Small intestine (tissue), 7 donors: ENCODE data around the gene PTCH1. TPM values are rescaled to one million over a fixed set of nuclear protein-coding genes. Genes with fewer than 3 reads are reported as not detected.

Source experiments
- DNase-seq, 2 donors: peaks; one replicate each; pipeline versions ENCODE4 v3.0.0 to v3.0.0-alpha.2; 2013
- FAIRE-seq: peaks from 2 replicates; lab custom pipeline; 2012; peaks lifted over from hg19 to GRCh38; lab: Jason Lieb, UNC
- H3K27ac ChIP-seq, 3 donors: one replicate each; pipeline ENCODE4 v1.5.1; 2013; ENCODE audit warnings: low read length in 2 of 3, mild to moderate bottlenecking in 2 of 3, control low read depth in 1 of 3, inconsistent platforms in 1 of 3, low read depth in 1 of 3, moderate library complexity in 1 of 3
- H3K27me3 ChIP-seq, 3 donors: one replicate each; pipeline ENCODE4 v1.6.1; 2013; ENCODE audit warnings: low read length in 3 of 3, inconsistent platforms in 1 of 3; ENCODE audit not compliant: control insufficient read depth in 3 of 3, insufficient read depth in 3 of 3
- H3K36me3 ChIP-seq, 3 donors: one replicate each; pipeline ENCODE4 v1.6.1; 2013; ENCODE audit warnings: low read length in 3 of 3, inconsistent platforms in 1 of 3, low read depth in 1 of 3, mild to moderate bottlenecking in 1 of 3, moderate library complexity in 1 of 3; ENCODE audit not compliant: control insufficient read depth in 3 of 3, insufficient read depth in 2 of 3
- H3K4me1 ChIP-seq, 3 donors: one replicate each; pipeline ENCODE4 v1.6.1; 2013; ENCODE audit warnings: low read length in 2 of 3, inconsistent platforms in 1 of 3, low read depth in 1 of 3, mild to moderate bottlenecking in 1 of 3, moderate library complexity in 1 of 3; ENCODE audit not compliant: control insufficient read depth in 3 of 3, insufficient read depth in 2 of 3
- H3K4me3 ChIP-seq, 3 donors: one replicate each; pipeline ENCODE4 v1.5.1; 2013; ENCODE audit warnings: low read length in 3 of 3, control low read depth in 1 of 3, inconsistent platforms in 1 of 3, low read depth in 1 of 3, mild to moderate bottlenecking in 1 of 3, moderate library complexity in 1 of 3
- H3K9me3 ChIP-seq, 2 donors: one replicate each; pipeline ENCODE4 v1.6.1; 2013; ENCODE audit warnings: low read depth in 1 of 2, low read length in 1 of 2; ENCODE audit not compliant: control insufficient read depth in 2 of 2, insufficient read depth in 1 of 2
- WGBS, 3 donors: extraction: QIAGEN DNeasy Blood & Tissue Kit; methylation state at CpG; one replicate each; pipeline ENCODE4 v1.1.7; 2013; 5-methylcytosine and 5-hydroxymethylcytosine counted together
- polyA plus RNA-seq, 4 donors: library from polyadenylated mRNA; stranded (reverse) in 3 of 4; unstranded in 1 of 4; fragments of 200-250 nt in 3 of 4; fragments of 120-200 nt in 1 of 4; gene quantifications; one replicate each; pipeline versions ENCODE4 v1.2.1 to v1.2.3, GENCODE V29; 2013
- donor health status: healthy with polysubstance abuse.
- donor health status: control.
- donor health status: control.
- donor health status: Bipolar disorder and iron deficiency.
- donor health status: healthy.

Gene PTCH1
- polyA plus RNA-seq, 4 donors, result 2.2 to 25.2 (median 5.8) TPM

DNA sequence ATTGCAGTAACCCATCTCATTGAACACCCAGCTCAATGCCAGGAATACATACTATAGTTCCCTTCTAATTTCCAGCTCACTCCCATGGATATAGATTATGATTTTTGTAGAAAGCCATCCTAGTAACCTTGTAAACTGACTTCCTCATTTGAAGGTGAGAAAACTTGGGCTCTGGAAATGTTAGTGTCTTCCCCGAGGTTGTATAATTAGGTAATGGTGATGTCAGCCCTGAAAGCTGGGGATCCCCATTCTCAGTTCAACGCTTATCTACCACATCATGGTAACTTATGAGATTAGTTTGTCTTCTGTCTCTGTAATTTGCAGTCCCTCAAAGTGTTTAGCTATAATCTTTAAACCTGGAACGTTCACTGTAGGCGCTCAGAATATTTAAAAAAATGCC, 34.6 kb upstream of the PTCH1 start:
- no peaks in the 10 kb centered on the region for H3K36me3 ChIP-seq
- FAIRE-seq, result no peak
- WGBS, 3 donors, result 78 to 83% (median 83%) methylated on average over 4 of the region's 4 CpGs
- no peak for DNase-seq
- H3K27ac ChIP-seq, result no peak overlapping the region
- no peaks in the 10 kb centered on the region for H3K4me1 ChIP-seq
- H3K27me3 ChIP-seq, result peaks cover 0 to 20% (median 3%) of the 10 kb centered on the region in 3 donors
- no peak overlapping the region for H3K4me3 ChIP-seq
- peaks cover 0 to 5% of the 10 kb centered on the region in 2 donors for H3K9me3 ChIP-seq

DNA sequence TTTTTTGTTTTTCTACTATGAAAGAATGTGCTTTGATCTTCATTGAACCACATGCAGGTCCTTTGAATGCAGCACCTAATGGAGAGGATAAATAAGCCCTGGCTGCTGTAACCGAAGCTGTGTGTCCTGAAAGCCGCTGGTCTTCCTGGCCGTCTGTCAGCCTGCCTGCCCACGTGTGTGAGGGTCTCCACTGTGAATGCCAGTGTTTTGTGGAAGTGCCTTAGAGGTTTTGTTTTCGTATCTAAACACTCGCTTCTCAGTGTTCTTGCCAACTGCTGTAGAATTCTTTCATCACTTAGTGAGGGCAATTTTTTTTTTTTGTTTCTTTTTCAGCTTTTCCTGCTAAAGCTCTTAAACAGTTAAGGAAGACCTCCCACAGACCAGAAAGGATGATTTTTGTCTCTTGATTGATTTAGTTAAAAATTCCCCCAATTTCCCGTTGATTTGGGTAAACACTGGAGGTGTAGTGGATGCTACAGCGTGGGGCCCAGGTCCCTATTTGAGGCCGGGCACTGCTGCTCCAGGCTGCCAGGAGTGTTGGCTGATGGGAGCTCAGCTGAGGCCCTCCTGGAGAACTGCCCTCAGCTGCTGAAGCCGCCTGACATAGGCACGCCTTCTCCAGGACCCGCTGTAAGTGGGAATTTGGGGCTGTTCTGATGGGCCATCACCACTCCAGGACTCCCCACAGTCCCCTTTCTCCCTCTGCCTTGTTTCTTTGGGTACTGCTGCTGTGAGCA, 29.2 kb upstream of the PTCH1 start:
- Histone ChIP-seq H3K27me3 (peaks cover 0 to 6% (median 0%) of the 10 kb centered on the region in 3 donors), H3K9me3 (no peaks in the 10 kb centered on the region), H3K4me1 (no peaks in the 10 kb centered on the region), H3K36me3 (no peaks in the 10 kb centered on the region), H3K4me3 (no peak overlapping the region), H3K27ac (no peak overlapping the region)
- WGBS, 3 donors, result 71 to 84% (median 81%) methylated on average over 12 of the region's 12 CpGs
- FAIRE-seq (no peak), DNase-seq (no peak)

DNA sequence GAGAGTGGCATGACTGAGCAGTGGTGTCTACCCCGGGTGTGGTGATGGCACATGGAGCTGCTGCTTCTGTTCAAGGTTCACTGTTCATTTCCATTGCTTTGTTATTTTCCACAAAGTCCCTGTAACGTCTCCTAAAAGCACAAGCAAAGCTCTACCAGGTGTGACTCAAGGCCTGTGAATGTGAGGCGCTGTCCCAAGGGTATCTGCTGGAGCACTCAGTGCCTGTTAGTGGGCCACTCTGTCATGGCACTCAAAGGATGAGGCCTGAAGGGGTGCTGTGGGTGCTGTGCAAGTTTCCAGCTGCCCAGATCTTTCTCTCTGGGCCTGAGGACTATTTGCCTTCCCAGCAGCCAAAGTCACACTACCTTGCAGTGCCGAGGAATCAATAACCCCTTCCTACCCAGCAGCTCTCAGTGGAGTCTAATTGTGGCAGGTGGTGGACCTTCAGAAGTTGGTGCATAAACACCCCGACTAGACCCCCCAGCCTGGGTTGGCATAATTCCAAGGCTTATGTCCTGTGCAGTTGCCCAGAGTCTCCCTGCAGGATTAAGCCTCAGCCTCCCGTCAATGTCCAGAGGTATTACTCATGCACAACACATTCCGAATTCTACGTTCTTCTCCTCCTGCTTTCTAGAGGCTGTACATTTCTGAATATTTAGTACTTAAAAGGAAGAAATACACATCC, 17.4 kb upstream of the PTCH1 start:
- FAIRE-seq, result no peak
- no peaks in the 10 kb centered on the region for H3K9me3 ChIP-seq
- WGBS, 3 donors, result 77 to 81% (median 77%) methylated on average over 8 of the region's 8 CpGs

DNA sequence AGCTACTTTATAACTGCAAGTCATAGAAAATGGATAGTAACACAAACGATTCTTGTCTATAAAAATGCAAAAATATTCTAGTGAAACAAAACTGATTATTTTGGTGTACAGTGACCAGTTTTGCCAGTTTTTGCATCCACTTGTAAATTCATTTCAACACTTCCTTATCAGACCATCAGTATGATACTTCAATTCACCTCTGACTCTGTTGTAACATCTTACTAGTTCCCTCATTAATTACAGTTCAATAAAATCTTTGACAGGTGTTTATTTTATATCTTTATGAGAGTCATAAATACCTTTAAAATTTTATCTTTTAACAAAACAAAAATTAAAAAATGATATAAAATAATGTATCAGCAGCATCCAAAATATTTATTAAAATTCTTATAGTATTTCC, 13.1 kb upstream of the PTCH1 start:
- H3K4me1 ChIP-seq, result no peaks in the 10 kb centered on the region
- no peak overlapping the region for H3K4me3 ChIP-seq
- FAIRE-seq (no peak), DNase-seq (no peak)
- no peak overlapping the region for H3K27ac ChIP-seq
- H3K9me3 ChIP-seq, result no peaks in the 10 kb centered on the region
- peaks cover 0 to 4% (median 3%) of the 10 kb centered on the region in 3 donors for H3K27me3 ChIP-seq
- WGBS, 3 donors, result 50 to 77% (median 67%) methylated on average over 1 of the region's 1 CpG
- H3K36me3 ChIP-seq, result no peaks in the 10 kb centered on the region

More for the DNA sequence above, 17.4 kb upstream of the PTCH1 start:
- Histone ChIP-seq H3K36me3 (no peaks in the 10 kb centered on the region), H3K27ac (no peak overlapping the region), H3K4me3 (no peak overlapping the region), H3K27me3 (peaks cover 0 to 1% (median 0%) of the 10 kb centered on the region in 3 donors), H3K4me1 (no peaks in the 10 kb centered on the region)
- DNase-seq, result no peak

DNA sequence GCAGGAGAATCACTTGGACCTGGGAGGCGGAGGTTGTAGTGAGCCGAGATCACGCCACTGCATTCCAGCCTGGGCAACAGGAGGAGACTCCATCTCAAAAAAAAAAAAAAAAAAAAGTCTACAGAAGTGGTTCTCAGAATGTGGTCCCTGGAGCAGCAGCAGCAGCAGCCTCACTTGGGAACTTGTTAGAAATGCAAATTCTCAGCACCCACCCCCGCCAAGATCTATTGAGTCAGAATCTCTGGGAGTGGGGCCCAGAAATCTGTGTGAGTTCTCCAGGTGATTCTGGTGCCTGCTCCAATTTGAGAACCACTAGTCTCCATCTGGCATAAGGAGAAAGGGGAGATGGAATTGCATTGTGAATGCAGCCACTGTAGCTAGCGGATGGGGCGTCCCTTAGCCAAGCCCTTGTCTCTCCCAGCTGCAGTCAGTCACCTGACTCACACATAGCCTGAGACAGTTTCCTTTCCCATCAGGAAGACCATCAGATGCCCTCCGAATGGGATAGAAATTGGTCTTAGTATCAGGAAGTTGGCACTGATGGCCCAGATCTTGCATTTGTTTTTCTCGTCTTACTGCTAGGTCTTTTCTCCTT, 12.2 kb upstream of the PTCH1 start:
- H3K4me3 ChIP-seq, result no peak overlapping the region
- H3K36me3 ChIP-seq, result no peaks in the 10 kb centered on the region
- H3K4me1 ChIP-seq, result no peaks in the 10 kb centered on the region
- no peak overlapping the region for H3K27ac ChIP-seq
- 82 to 90% (median 84%) methylated on average over 8 of the region's 8 CpGs for WGBS, 3 donors
- no peak for DNase-seq
- H3K27me3 ChIP-seq, result peaks cover 0 to 4% (median 3%) of the 10 kb centered on the region in 3 donors
- no peak for FAIRE-seq
- H3K9me3 ChIP-seq, result no peaks in the 10 kb centered on the region

DNA sequence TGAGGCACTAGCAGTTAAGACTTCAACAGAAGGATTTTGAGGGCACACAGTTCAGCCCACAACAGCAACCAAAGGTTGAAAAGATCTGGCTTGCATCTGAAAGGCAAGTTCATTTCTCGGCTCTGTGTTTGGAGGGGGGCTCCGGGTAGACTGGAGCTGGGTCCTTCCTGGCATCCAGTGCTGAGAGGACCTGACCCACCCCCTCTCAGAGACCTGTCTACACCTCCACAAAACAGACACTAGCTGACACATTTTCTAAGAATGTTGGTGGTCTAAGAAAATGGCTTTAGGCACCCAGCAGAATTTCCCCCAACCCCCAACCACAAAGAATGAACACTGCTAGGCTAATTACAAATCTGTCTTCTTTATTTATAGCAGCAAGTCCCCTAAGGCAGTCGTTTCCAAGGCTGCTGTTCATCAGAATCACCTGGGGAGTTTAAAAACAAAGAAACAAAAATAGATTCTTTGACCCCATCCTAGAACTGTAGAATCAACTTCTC, 6.2 kb upstream of the PTCH1 start:
- no peaks in the 10 kb centered on the region for H3K4me1 ChIP-seq
- no peak overlapping the region for H3K4me3 ChIP-seq
- WGBS, 3 donors, result 61 to 75% (median 63%) methylated on average over 3 of the region's 3 CpGs
- H3K36me3 ChIP-seq, result no peaks in the 10 kb centered on the region
- H3K27ac ChIP-seq, result no peak overlapping the region
- H3K9me3 ChIP-seq, result peaks cover 0 to 15% of the 10 kb centered on the region in 2 donors
- H3K27me3 ChIP-seq, result peaks cover 0 to 5% (median under 1%) of the 10 kb centered on the region in 3 donors
- no peak for FAIRE-seq
- no peak for DNase-seq

DNA sequence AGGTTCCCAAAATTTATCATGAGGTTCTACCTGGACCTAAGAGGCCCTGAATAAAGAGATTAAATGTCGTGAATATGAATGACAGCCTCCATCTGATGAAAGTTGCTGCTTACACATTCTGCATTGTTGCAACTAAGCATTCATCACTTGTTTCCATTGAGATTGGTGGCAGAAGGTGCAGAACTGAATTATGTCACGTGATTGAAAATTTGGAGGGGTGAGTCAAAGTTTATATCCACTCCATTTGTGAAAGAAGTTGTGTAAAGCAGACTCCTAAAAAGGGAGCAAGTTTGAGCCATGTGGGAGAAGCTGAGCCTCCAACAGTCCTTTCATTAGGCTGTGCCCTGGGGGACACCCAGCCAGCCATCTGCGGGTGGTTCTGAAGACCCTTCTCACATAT, 4.9 kb upstream of the PTCH1 start:
- Histone ChIP-seq H3K36me3 (no peaks in the 10 kb centered on the region), H3K27ac (no peak overlapping the region), H3K4me1 (peaks cover 0 to 7% (median 0%) of the 10 kb centered on the region in 3 donors), H3K4me3 (no peak overlapping the region), H3K27me3 (peaks cover 0 to 8% (median 0%) of the 10 kb centered on the region in 3 donors), H3K9me3 (peaks cover 0 to 15% of the 10 kb centered on the region in 2 donors)
- FAIRE-seq (no peak), DNase-seq (no peak)
- 87 to 92% (median 89%) methylated on average over 3 of the region's 3 CpGs for WGBS, 3 donors
